ENCODE measurements around the gene HOXB9. TPM values are rescaled to one million over a fixed set of nuclear protein-coding genes. Genes with fewer than 3 reads are reported as not detected.

The HOXB9 gene
- total RNA-seq, 1 experiment from 2014 or later = 27.8 TPM

DNA sequence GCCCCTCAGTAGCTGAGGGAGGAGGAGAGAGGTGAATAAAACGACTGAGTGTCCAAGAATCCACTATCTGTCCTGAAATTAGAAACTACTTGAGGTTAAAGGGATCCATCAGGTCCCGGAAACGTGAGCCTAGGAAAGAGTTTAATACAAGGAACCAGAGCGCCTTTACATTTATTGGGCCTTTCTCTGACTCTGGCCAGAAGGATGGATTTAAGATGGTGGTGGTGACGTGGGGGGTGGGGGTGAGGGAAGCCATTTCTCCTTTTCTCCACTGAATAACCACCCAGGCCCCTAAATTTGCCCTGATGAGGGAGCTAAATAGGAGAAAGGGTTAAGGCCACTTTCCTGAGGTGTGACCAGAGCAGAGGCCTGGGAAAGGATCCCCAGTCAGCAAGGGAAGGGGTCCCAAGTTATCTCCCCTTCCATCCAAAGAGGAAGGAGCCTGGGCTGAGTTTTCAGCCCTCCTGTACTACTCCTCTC is 1.0 kb upstream of the HOXB9 start:
- DNase-seq = no peak
- peak overlapping the region; percentile 88 for H3K4me3 Mint-ChIP-seq (ENCODE audit: low read depth, unreplicated experiment)
- peaks cover 69% of the 10 kb centered on the region for H3K36me3 Mint-ChIP-seq (ENCODE audit: insufficient read depth, unreplicated experiment)
- peak overlapping the region; percentile 91 for H3K27ac Mint-ChIP-seq (ENCODE audit: unreplicated experiment)
- no peaks in the 10 kb centered on the region for H3K9me3 Mint-ChIP-seq (ENCODE audit: low read depth, unreplicated experiment)
- H3K4me1 Mint-ChIP-seq (ENCODE audit: low read depth, unreplicated experiment) = peaks cover 31% of the 10 kb centered on the region
- TF ChIP-seq, protein P1, sequence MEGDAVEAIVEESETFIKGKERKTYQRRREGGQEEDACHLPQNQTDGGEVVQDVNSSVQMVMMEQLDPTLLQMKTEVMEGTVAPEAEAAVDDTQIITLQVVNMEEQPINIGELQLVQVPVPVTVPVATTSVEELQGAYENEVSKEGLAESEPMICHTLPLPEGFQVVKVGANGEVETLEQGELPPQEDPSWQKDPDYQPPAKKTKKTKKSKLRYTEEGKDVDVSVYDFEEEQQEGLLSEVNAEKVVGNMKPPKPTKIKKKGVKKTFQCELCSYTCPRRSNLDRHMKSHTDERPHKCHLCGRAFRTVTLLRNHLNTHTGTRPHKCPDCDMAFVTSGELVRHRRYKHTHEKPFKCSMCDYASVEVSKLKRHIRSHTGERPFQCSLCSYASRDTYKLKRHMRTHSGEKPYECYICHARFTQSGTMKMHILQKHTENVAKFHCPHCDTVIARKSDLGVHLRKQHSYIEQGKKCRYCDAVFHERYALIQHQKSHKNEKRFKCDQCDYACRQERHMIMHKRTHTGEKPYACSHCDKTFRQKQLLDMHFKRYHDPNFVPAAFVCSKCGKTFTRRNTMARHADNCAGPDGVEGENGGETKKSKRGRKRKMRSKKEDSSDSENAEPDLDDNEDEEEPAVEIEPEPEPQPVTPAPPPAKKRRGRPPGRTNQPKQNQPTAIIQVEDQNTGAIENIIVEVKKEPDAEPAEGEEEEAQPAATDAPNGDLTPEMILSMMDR (IDR thresholded peaks at IDR 0.05; ENCODE audit: unreplicated experiment) = no peak
- BruUV-seq (replicated peaks) = no TSS peak
- intact Hi-C loops (cut with micrococcal nuclease; ENCODE audit: unreplicated experiment) = no loop called here
- CTCF ChIA-PET = interaction anchor here (1.2 to 1.5 kb wide), 3 partner anchors 14 to 54 kb away, joined by 3 to 8 read pairs (median 4); no protein-coding TSS in a partner anchor
- H3K27me3 Mint-ChIP-seq (ENCODE audit: unreplicated experiment) = peaks cover 41% of the 10 kb centered on the region

DNA sequence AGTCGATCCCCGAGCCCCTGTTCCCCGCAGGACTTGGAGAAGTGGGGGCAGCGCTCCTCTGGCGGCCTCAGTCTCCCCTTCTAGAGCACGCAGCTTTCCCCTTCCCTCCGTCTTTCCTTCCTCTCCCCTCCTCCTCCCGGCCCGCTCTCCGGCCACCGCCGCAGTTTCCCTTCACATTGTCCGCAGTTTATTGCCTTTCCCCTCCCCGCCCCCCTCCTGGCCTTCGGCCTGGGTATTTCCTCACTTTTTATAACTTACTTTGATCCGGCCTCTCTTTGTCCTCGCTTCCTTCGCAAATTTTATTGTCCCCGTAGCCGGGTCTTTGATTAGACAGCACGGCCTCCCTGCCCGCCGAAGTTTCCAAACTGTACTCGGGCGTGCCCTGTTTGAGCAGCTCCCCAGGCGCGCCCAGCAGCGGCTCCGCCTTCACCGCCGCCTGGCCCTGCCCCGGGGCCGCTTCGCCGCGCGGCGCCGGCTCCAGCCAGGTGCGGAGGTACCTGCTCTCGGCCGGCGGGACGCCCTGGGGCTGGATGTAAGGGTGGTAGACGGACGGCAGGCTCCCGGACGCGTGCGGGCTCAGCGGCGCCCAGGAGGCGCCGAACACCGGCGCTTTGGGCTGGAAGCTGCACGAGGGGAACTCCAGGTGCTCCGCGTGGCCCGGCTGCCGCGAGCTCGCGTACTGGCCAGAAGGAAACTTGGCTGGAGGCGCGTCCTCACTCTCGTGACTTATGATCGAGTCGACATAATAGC is 488 bp downstream of the HOXB9 start:
- intact Hi-C loops (cut with micrococcal nuclease; ENCODE audit: unreplicated experiment) = no loop called here
- H3K36me3 Mint-ChIP-seq (ENCODE audit: insufficient read depth, unreplicated experiment) = peaks cover 83% of the 10 kb centered on the region
- TF ChIP-seq, protein P1 (IDR thresholded peaks at IDR 0.05; ENCODE audit: unreplicated experiment) = no peak
- BruUV-seq (replicated peaks) = no TSS peak
- H3K27me3 Mint-ChIP-seq (ENCODE audit: unreplicated experiment) = peaks cover 56% of the 10 kb centered on the region
- no peaks in the 10 kb centered on the region for H3K9me3 Mint-ChIP-seq (ENCODE audit: low read depth, unreplicated experiment)
- DNase-seq = peak; percentile 84
- CTCF ChIA-PET = interaction anchor here (0.8 to 1.5 kb wide), 7 partner anchors 12 to 360 kb away, joined by 3 to 8 read pairs (median 4); no protein-coding TSS in a partner anchor
- peaks cover 46% of the 10 kb centered on the region for H3K4me1 Mint-ChIP-seq (ENCODE audit: low read depth, unreplicated experiment)
- peak overlapping the region; percentile 91 for H3K27ac Mint-ChIP-seq (ENCODE audit: unreplicated experiment)
- H3K4me3 Mint-ChIP-seq (ENCODE audit: low read depth, unreplicated experiment) = peak overlapping the region; percentile 88

DNA sequence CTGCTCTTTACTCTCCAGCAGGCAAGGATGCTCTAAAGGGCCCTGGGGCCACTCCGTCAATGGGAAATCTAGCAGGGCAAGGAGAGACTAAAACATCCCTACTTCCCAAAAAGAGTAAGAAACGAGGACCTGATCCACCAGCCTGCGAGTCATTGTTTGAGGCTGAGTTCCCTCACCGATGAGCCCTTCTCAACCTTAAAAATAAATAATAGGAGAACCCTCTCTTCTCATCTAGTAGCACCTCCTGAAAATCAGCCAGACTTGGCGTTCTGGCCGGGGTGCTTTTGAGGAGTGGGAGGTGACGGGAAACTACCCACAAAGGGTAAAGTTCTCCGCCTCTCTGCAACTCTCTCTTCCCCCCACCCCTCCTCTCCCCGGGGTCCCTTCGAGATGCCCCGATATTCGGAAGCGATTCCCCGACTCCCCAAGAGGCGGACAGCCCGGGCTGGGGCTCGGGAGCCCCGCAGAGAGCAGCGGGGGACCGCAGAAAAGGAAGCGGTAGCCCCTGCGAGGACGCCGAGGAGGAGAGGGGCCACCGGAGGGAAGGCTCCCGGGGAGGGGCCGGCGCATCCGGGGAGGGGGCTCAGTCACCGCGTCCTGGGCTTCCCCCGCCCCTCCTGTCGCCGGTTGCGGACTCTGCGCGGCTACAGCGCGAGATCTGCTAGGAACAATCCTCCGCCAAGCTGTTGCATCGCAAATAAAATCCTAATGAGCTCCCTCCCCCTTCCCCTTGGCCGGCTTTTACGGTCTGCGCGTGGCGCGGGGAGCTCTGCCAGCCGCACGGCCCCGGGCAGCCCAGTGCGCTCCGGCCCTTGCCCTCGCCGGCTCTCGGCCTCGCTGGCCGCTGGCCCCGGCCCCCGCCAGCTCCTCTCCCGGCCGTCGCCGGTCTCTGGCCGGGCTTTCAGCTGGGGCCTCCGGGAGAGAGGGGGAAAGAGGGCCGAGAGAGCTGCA is 1.3 kb downstream of the HOXB9 start:
- H3K36me3 Mint-ChIP-seq (ENCODE audit: insufficient read depth, unreplicated experiment) = peaks cover 82% of the 10 kb centered on the region
- peak; percentile 64 for DNase-seq
- intact Hi-C loops (cut with micrococcal nuclease; ENCODE audit: unreplicated experiment) = no loop called here
- CTCF ChIA-PET = interaction anchor here (0.9 to 1.5 kb wide), 5 partner anchors 11 to 364 kb away, joined by 3 to 5 read pairs (median 4); no protein-coding TSS in a partner anchor
- peaks cover 51% of the 10 kb centered on the region for H3K4me1 Mint-ChIP-seq (ENCODE audit: low read depth, unreplicated experiment)
- peak overlapping the region; percentile 91 for H3K27ac Mint-ChIP-seq (ENCODE audit: unreplicated experiment)
- H3K4me3 Mint-ChIP-seq (ENCODE audit: low read depth, unreplicated experiment) = peak overlapping the region; percentile 88
- peaks cover 65% of the 10 kb centered on the region for H3K27me3 Mint-ChIP-seq (ENCODE audit: unreplicated experiment)
- TSS peak; percentile 10 for BruUV-seq (replicated peaks)
- TF ChIP-seq, protein P1 (IDR thresholded peaks at IDR 0.05; ENCODE audit: unreplicated experiment) = peak; percentile 11
- H3K9me3 Mint-ChIP-seq (ENCODE audit: low read depth, unreplicated experiment) = no peaks in the 10 kb centered on the region

DNA sequence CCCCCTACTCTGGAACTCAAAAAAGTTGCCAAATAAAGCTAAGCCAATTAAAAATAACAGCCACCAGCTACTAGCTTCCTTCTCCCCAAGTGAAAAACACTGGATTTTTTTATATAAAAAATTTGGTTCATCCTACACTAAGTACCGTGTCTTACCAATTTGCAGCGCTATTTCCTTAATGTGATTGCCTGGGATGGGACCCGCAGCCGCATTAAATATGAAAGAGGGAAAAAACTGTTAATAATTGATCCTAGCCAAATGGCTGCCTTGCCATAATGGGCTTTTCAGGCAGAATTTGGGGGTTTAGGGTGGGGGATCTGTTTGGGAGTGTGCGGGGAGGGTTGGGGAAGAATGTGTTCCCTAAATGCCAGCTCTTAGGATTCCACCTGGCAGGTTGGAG is 2.0 kb downstream of the HOXB9 start:
- CTCF ChIA-PET = interaction anchor here (0.9 to 1.0 kb wide), 3 partner anchors 47 to 363 kb away, joined by 3 to 4 read pairs (median 3); no protein-coding TSS in a partner anchor
- peak overlapping the region; percentile 76 for H3K27ac Mint-ChIP-seq (ENCODE audit: unreplicated experiment)
- peak overlapping the region; percentile 88 for H3K4me3 Mint-ChIP-seq (ENCODE audit: low read depth, unreplicated experiment)
- H3K4me1 Mint-ChIP-seq (ENCODE audit: low read depth, unreplicated experiment) = peaks cover 58% of the 10 kb centered on the region
- no TSS peak for BruUV-seq (replicated peaks)
- no peaks in the 10 kb centered on the region for H3K9me3 Mint-ChIP-seq (ENCODE audit: low read depth, unreplicated experiment)
- DNase-seq = no peak
- H3K27me3 Mint-ChIP-seq (ENCODE audit: unreplicated experiment) = peaks cover 72% of the 10 kb centered on the region
- H3K36me3 Mint-ChIP-seq (ENCODE audit: insufficient read depth, unreplicated experiment) = peaks cover 86% of the 10 kb centered on the region
- TF ChIP-seq, protein P1 (IDR thresholded peaks at IDR 0.05; ENCODE audit: unreplicated experiment) = no peak
- intact Hi-C loops (cut with micrococcal nuclease; ENCODE audit: unreplicated experiment) = no loop called here

Data from Calu3 (cell line).